Bone marrow (tissue), 2 donors: ENCODE results near the gene STK40.

Experiments
- DNase-seq, 2 donors: peaks; one replicate each; lab custom pipeline; 2025; lab: John Stamatoyannopoulos, UW

The STK40 gene

GRCh38 chr1:36343651-36344394 lies 41.9 kb downstream of the STK40 start:
- DNase-seq, result no peak

- peak in 1 of 2 donors; percentile 51 for DNase-seq
Measured at GRCh38 chr1:36342426-36343185, 43.1 kb downstream of the STK40 start.

- DNase-seq, result no peak
Measured at GRCh38 chr1:36341626-36342320, 44.0 kb downstream of the STK40 start.

- no peak for DNase-seq
Measured at GRCh38 chr1:36339615-36340014, 46.1 kb downstream of the STK40 start.

GRCh38 chr1:36339215-36339614 lies 46.5 kb downstream of the STK40 start:
- no peak for DNase-seq

- no peak for DNase-seq
Measured at GRCh38 chr1:36337830-36338229, 47.9 kb downstream of the STK40 start.

- DNase-seq, result no peak
Measured at GRCh38 chr1:36330940-36331339, 54.8 kb downstream of the STK40 start.

- no peak for DNase-seq
Measured at GRCh38 chr1:36329817-36330216, 55.9 kb downstream of the STK40 start.

- DNase-seq, result no peak
Measured at GRCh38 chr1:36328713-36329112, 57.0 kb downstream of the STK40 start.

- DNase-seq, result no peak
Measured at GRCh38 chr1:36328088-36328480, 57.6 kb downstream of the STK40 start.

GRCh38 chr1:36327421-36328087 lies 58.2 kb downstream of the STK40 start:
- no peak for DNase-seq

GRCh38 chr1:36326499-36326898 lies 59.2 kb downstream of the STK40 start:
- DNase-seq, result no peak

- DNase-seq, result no peak
Measured at GRCh38 chr1:36324353-36324703, 61.4 kb downstream of the STK40 start.

- peak in 1 of 2 donors; percentile 53 for DNase-seq
Measured at GRCh38 chr1:36323636-36324352, 61.9 kb downstream of the STK40 start, which contains the start of gene EVA1B. Gene EVA1B, minus strand, starts transcription at chr1:36323645. Its CDS starts 608 bp downstream, at chr1:36323037.

- no peak for DNase-seq
Measured at GRCh38 chr1:36322786-36323635, 62.7 kb downstream of the STK40 start.

- no peak for DNase-seq
Measured at GRCh38 chr1:36322041-36322785, 63.5 kb downstream of the STK40 start.

- DNase-seq, result no peak
Measured at GRCh38 chr1:36321119-36321951, 64.4 kb downstream of the STK40 start.

GRCh38 chr1:36320767-36321118 lies 65.0 kb downstream of the STK40 start:
- no peak for DNase-seq

- peak in 1 of 2 donors; percentile 7 for DNase-seq
Measured at GRCh38 chr1:36320291-36320761, 65.4 kb downstream of the STK40 start.
